Measurements from ENCODE around the gene GPHB5. TPM values are rescaled to one million over a fixed set of nuclear protein-coding genes. Genes with fewer than 3 reads are reported as not detected.

GPHB5 gene
- total and polyA plus RNA-seq, 2 of the 13 experiments (the other 11 are each of a cell fraction or from before 2014, with no cell fraction given), result not detected

- TF ChIP-seq ETS1 (CRISPR knock-in tag; IDR thresholded peaks at IDR 0.05) (no peak), ZNF766 (CRISPR knock-in tag; IDR thresholded peaks at IDR 0.05; ENCODE audit: borderline replicate concordance) (no peak), ZNF260 (CRISPR knock-in tag; IDR thresholded peaks at IDR 0.05; ENCODE audit: borderline replicate concordance, low read depth) (no peak), NR3C1 (CRISPR knock-in tag; IDR thresholded peaks at IDR 0.05) (no peak), THYN1 (CRISPR knock-in tag; IDR thresholded peaks at IDR 0.05; ENCODE audit: borderline replicate concordance, low read depth) (no peak), SMAD3 (CRISPR knock-in tag; IDR thresholded peaks at IDR 0.05) (no peak)
Observed at GRCh38 chr14:63301891-63302534, 16.7 kb downstream of the GPHB5 start (continued).

- POLR2A ChIA-PET, result no interaction called here
- WGBS (ENCODE audit: low lambda C conversion rate), result 4% methylated on average over 2 of the region's 2 CpGs
Observed at GRCh38 chr14:63300854-63301253, 17.9 kb downstream of the GPHB5 start.

More at GRCh38 chr14:63300854-63301253, 17.9 kb downstream of the GPHB5 start:
- H3K27me3 ChIP-seq (ENCODE audit: control insufficient read depth in 1 of 2, insufficient read depth in 2 of 2, low read length in 2 of 2), result 0 out of 5 replicates have a peak, but pooled peaks cover 0 to 2% of the 10 kb centered on the region in 2 experiments
- intact Hi-C loops (cut with micrococcal nuclease; ENCODE audit: unreplicated experiment) (no loop called here), in situ Hi-C loops (cut with HindIII; ENCODE audit: extremely low pct_ligation_motif_present, low pct_unique_long_range_greater_than_20kb) (no loop called here)
- H3K79me2 ChIP-seq (ENCODE audit: insufficient read depth, low read length), result no peaks in the 10 kb centered on the region
- H3K9ac ChIP-seq (ENCODE audit: insufficient read depth, low read depth, low read length), result no peak overlapping the region
- FAIRE-seq (no peak), ATAC-seq (no peak), DNase-seq (ENCODE audit: low spot score) (no peak)
- TF ChIP-seq IKZF5 (CRISPR knock-in tag; IDR thresholded peaks at IDR 0.05) (no peak), MTF2 (CRISPR knock-in tag; IDR thresholded peaks at IDR 0.05; ENCODE audit: borderline replicate concordance) (no peak), EED (CRISPR knock-in tag; IDR thresholded peaks at IDR 0.05) (no peak), ISL2 (CRISPR knock-in tag; IDR thresholded peaks at IDR 0.05) (no peak), SCMH1 (CRISPR knock-in tag; IDR thresholded peaks at IDR 0.05; ENCODE audit: borderline replicate concordance) (no peak), CAMTA2 (CRISPR knock-in tag; IDR thresholded peaks at IDR 0.05; ENCODE audit: borderline replicate concordance) (no peak)
- H2AFZ ChIP-seq (ENCODE audit: low read length), result no peak overlapping the region
- H3K4me2 ChIP-seq (ENCODE audit: low read depth, low read length), result no peak overlapping the region
- H3K4me1 ChIP-seq (ENCODE audit: insufficient read depth, low read length), result no peaks in the 10 kb centered on the region
- no TSS peak for BruUV-seq (replicated peaks)
- no peaks in the 10 kb centered on the region for H4K20me1 ChIP-seq (ENCODE audit: insufficient read depth, low read length)
- H3K27ac ChIP-seq (ENCODE audit: extremely low read length, insufficient read depth, low read length), result no peak overlapping the region
- no peaks in the 10 kb centered on the region for H3K9me3 ChIP-seq (ENCODE audit: low read length)
- CTCF ChIA-PET (ENCODE audit: low intra/inter-chr PET ratio, low total read pairs), result no interaction called here
- H3K36me3 ChIP-seq (replicated peaks in 1 of 2; ENCODE audit: control insufficient read depth in 1 of 2, insufficient read depth in 2 of 2, low read length in 2 of 2), result no peaks in the 10 kb centered on the region
- no peak overlapping the region for H3K4me3 ChIP-seq (replicated peaks in 1 of 3; ENCODE audit: insufficient read depth in 1 of 3, low read depth in 2 of 3, low read length in 3 of 3)
